Stimulated activated CD4-positive, alpha-beta T cell treated with anti-CD3 and anti-CD28 coated beads, Interleukin-12 subunit alpha, Interleukin-12 subunit beta, amount 100 ng/mL, for 48 hours (primary cell): Measurements from ENCODE around the gene SLC35D3.
"Not testable (repeated sequence)": the region's sequence is repeated elsewhere in the genome, so short reads cannot be mapped to it uniquely, and the experiment has no call there.

Source experiments
- DNase-seq, 3 donors: peaks; one replicate each; pipeline ENCODE4 v3.0.0-alpha.2; 2020; ENCODE audit warnings: low read depth in 2 of 3, low spot score in 1 of 3

Gene SLC35D3

GRCh38 chr6:136923116-136923953 is 1.2 kb downstream of the SLC35D3 start:
- DNase-seq = no peak

DNA sequence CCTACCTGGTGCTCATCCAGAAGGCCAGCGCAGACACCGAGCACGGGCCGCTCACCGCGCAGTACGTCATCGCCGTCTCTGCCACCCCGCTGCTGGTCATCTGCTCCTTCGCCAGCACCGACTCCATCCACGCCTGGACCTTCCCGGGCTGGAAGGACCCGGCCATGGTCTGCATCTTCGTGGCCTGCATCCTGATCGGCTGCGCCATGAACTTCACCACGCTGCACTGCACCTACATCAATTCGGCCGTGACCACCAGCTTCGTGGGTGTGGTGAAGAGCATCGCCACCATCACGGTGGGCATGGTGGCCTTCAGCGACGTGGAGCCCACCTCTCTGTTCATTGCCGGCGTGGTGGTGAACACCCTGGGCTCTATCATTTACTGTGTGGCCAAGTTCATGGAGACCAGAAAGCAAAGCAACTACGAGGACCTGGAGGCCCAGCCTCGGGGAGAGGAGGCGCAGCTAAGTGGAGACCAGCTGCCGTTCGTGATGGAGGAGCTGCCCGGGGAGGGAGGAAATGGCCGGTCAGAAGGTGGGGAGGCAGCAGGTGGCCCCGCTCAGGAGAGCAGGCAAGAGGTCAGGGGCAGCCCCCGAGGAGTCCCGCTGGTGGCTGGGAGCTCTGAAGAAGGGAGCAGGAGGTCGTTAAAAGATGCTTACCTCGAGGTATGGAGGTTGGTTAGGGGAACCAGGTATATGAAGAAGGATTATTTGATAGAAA is 2.0 kb downstream of the SLC35D3 start:
- DNase-seq = no peak

- no peak for DNase-seq
Measured at GRCh38 chr6:136926383-136926782, 4.3 kb downstream of the SLC35D3 start.

GRCh38 chr6:136927292-136927691 is 5.2 kb downstream of the SLC35D3 start:
- no peak for DNase-seq

GRCh38 chr6:136930528-136930927 is 8.4 kb downstream of the SLC35D3 start:
- no peak for DNase-seq

DNA sequence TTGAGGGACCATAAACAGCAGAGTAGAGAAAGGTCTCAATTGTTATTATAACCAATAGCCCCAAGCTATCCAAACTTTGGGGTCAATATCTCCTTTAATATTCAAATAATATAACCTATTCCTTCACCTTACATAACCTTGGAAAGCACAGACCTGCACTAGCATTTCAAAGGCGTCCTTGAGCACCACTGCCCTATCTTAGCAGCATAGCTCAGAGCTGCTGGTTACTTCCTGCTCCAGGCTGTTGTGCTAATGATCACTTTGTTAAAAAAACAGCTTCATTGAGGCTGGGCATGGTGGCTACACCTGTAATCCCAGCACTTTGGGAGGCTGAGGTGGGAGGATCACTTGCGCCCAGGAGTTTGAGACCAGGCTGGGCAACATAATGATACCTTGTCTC is 10.5 kb downstream of the SLC35D3 start:
- no peak for DNase-seq

GRCh38 chr6:136945072-136945471 is 23.0 kb downstream of the SLC35D3 start:
- DNase-seq = no peak

DNA sequence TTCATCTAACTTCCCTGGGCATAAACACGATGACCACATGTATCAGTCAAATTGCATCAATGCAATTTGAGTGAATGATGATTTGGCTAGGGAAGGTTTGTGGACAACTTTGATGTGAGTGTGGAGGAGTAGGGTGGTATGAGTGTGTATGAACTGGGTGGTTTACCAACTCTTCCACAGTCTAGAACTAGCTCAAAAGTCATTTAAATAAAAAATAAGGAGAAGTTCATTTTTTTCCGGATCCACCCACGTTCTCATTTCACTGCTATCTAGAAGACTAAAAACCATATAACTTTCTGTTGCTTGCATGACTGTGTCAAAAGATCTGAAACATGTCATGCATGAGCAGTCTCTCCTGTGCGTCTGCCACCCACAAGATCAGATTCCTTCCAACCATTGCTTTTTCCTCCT is 23.6 kb downstream of the SLC35D3 start:
- no peak for DNase-seq

- no peak for DNase-seq
Measured at GRCh38 chr6:136947037-136947436, 24.9 kb downstream of the SLC35D3 start.

GRCh38 chr6:136949957-136950356 is 27.9 kb downstream of the SLC35D3 start:
- not testable (repeated sequence) for DNase-seq

GRCh38 chr6:136950436-136951126 is 28.5 kb downstream of the SLC35D3 start:
- no peak for DNase-seq

- no peak for DNase-seq
Measured at GRCh38 chr6:136952714-136953260, 30.7 kb downstream of the SLC35D3 start.

- no peak for DNase-seq
Measured at GRCh38 chr6:136955123-136955522, 33.0 kb downstream of the SLC35D3 start.

DNA sequence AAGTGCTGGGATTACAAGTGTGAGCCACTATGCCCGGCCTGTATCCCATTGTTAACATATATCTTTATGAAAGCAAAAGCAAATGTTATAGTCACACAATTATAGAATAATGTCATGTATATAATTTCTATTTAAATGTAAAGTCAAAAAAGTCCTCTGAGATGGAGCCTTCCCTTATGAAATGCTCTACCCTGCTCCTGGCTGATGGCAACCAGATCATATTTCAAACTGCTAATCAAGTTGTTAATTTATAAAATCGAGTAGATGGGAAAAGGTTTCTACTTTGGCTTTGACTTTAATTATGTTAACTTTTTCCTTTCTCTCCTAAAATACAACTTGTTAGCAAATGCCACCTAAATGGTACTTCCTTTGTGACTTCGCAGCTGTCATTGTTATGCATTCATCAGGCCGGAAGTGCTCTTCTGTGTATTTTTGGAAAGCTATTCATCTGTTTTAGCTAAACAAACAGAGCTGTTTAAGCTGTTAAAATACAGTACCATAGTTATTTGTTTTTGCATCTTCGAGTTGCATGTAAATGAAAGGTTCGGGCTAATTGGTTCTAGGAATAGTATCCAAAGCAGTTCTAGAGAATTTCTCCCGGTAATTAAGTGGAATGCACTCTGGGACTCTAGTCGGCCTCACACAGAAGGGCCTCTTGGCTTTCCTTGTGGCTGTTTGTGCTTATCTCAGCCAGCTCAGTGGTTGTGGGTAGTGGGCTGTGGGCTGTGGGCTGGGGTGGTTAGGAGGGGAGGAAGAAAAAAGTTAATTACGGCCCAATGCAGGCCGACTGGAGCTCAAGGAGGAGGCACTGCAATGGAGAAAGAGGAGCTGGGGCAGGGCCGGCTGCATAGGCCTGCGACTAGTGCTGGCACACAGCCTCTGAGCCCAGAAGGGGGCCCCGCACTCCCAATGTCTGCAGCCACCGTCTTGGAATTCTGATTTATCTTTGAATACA is 34.8 kb downstream of the SLC35D3 start:
- no peak for DNase-seq

- DNase-seq = no peak
Measured at GRCh38 chr6:136958168-136958567, 36.1 kb downstream of the SLC35D3 start.

- DNase-seq = no peak
Measured at GRCh38 chr6:136959471-136959891, 37.4 kb downstream of the SLC35D3 start.

- not testable (repeated sequence) for DNase-seq
Measured at GRCh38 chr6:136959935-136960334, 37.8 kb downstream of the SLC35D3 start.

DNA sequence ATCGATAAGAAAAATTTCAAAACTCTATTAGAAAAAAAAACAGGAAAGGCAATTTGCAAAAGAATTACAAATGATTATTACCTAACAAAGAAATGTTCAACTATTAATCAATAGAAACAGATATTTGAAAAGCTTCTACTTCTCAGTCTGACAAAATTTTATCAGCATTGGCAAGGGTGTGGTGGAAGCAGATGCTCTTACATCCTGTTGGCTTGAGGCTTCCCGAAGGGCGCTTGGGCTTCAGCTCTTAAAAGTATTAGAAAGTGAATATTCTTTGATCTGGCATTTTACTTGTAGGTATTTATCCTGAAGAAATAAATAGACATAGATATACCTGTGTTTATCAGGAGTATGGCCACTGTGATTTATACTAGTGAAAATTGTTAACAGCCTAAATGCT is 38.7 kb downstream of the SLC35D3 start:
- no peak for DNase-seq

DNA sequence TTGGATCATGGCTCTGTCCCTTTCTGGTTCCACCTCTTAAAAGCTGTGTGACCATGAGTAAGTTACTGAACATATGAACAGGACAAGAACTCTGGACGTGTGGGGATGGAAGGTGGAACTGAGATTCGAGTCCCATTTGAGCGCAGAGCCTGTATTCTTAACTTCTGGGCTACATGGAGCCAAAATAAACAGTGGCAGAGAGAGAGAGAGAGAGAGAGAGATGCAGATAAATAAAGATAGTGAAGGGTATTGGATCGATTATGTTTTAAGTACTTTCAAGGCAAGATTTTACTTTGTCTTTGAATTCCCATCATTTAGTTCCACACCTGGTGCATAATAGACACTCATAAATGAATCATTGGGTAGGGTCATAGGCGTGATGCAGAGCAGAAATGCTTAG is 39.7 kb downstream of the SLC35D3 start:
- DNase-seq = no peak

DNA sequence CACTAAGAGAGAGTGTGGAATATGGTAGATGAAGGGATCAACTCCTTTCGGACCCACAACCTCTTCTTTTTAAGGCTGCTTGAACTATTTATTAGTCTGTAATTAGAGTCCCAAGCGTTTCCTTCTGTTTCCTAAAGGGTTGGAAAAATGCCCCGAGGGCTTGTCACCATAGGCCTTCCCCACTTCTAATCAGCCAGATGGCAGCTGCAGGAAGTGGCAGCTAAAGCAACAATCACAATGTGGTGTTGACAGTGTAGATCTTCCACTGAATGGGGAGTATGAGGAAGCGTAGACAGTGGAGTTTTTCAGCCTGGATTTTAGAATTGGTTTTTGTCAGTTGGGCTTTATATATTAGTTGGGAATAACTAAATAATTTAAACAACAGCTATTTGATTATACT is 40.6 kb downstream of the SLC35D3 start:
- DNase-seq = no peak
